ENCODE results near the gene FOXO3.
A peak's percentile ranks its signal among the peaks of the same experiment; 100 is the strongest.

Gene FOXO3

GRCh38 chr6:108623995-108624394 is 63.3 kb downstream of the FOXO3 start:
- H3K36me3 ChIP-seq (ENCODE audit: control insufficient read depth, insufficient read depth, low read length), result no peaks in the 10 kb centered on the region
- no peak for TF ChIP-seq CTCF (IDR thresholded peaks at IDR 0.05; ENCODE audit: insufficient read depth, low read length, poor library complexity, severe bottlenecking)
- H3K27me3 ChIP-seq (replicated peaks; ENCODE audit: control insufficient read depth, insufficient read depth, low read length), result no peaks in the 10 kb centered on the region
- no peak for DNase-seq (ENCODE audit: extremely low read depth, insufficient read length)
- H3K4me3 ChIP-seq (replicated peaks; ENCODE audit: low read depth, low read length), result no peak overlapping the region

DNA sequence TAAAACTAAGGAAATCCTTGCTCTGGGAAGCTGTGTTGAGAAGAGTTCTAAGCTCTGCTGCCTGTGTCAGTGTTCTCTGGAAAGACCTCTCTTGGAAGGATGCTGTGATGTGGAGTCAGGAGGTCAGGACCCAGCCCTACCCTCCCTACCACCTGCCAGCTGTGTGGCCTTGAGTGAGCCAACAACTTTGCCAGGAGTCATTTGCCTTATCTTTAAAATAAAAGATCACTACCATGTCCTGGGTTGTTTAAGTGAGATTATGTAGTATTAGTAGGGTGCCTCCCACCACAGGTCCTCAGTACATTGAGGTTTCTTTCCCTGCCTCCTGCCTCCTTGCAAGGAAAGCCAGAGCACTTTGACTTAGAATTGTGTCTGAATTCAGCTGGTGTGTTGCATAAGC is 64.9 kb downstream of the FOXO3 start:
- no peak for TF ChIP-seq CTCF (IDR thresholded peaks at IDR 0.05; ENCODE audit: insufficient read depth, low read length, poor library complexity, severe bottlenecking)
- H3K36me3 ChIP-seq (ENCODE audit: control insufficient read depth, insufficient read depth, low read length), result no peaks in the 10 kb centered on the region

DNA sequence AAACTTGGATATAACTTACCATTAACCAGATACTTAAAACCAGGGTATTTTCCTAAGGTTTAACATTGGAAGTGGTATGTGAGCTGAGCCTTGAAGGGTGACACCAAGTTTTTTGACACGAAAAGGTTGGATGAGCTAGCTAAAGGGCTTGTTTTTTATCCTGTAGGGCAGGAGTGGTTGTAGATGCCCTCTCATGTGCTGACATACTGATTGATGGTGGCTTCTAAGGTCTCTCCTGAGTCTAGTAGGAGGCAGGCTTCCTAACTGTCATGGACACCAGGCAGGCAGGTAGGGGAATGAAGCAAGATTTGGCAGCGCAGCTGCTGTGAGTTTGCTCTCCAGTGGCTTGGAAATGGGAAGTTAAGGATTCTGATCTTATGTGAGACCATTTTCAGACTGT is 66.1 kb downstream of the FOXO3 start:
- Histone ChIP-seq H3K27me3 (replicated peaks; ENCODE audit: control insufficient read depth, insufficient read depth, low read length) (no peaks in the 10 kb centered on the region), H3K36me3 (ENCODE audit: control insufficient read depth, insufficient read depth, low read length) (no peaks in the 10 kb centered on the region), H3K4me3 (replicated peaks; ENCODE audit: low read depth, low read length) (no peak overlapping the region)
- no peak for TF ChIP-seq CTCF (IDR thresholded peaks at IDR 0.05; ENCODE audit: insufficient read depth, low read length, poor library complexity, severe bottlenecking)
- DNase-seq (ENCODE audit: extremely low read depth, insufficient read length), result no peak

More for the DNA sequence above, 64.9 kb downstream of the FOXO3 start:
- no peak for DNase-seq (ENCODE audit: extremely low read depth, insufficient read length)
- no peaks in the 10 kb centered on the region for H3K27me3 ChIP-seq (replicated peaks; ENCODE audit: control insufficient read depth, insufficient read depth, low read length)
- no peak overlapping the region for H3K4me3 ChIP-seq (replicated peaks; ENCODE audit: low read depth, low read length)

- Histone ChIP-seq H3K36me3 (ENCODE audit: control insufficient read depth, insufficient read depth, low read length) (no peaks in the 10 kb centered on the region), H3K27me3 (replicated peaks; ENCODE audit: control insufficient read depth, insufficient read depth, low read length) (no peaks in the 10 kb centered on the region), H3K4me3 (replicated peaks; ENCODE audit: low read depth, low read length) (0 out of 2 replicates have a peak overlapping the region, but pooled peaks have one; percentile 22)
- no peak for TF ChIP-seq CTCF (IDR thresholded peaks at IDR 0.05; ENCODE audit: insufficient read depth, low read length, poor library complexity, severe bottlenecking)
- no peak for DNase-seq (ENCODE audit: extremely low read depth, insufficient read length)
Measured at GRCh38 chr6:108627692-108628550, 67.2 kb downstream of the FOXO3 start.

DNA sequence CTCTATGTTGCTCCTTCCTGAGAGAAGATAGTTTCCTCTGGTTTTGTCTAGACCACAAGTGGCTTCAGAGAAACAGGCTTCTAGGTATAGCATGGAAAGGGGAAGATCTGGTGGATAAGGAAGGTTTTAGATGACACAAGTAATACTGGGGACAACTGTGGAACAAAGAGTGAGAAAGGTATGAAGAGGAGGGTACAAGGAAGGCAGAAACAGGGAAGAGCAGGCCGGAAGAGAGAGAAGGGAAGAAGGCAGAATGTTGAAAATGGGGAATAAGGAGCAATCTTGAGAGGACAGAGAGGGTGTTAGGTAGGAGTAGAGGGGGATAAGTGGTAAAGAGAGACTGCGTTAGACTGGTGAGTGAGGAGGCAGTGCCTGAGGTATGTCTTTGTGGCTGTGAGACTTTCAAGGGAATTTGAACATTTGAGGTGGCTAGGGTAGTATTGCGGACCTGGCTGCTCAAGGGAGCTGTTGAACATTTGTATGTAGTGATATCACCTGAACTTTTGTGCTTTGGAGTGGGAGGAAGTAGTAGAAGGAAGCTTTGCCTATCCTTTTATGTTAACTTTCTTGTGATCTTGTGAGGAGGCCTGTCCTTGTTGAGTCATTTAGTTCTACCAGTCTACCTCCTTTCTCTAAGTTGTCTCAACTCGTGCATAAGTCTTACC is 69.5 kb downstream of the FOXO3 start:
- no peak for TF ChIP-seq CTCF (IDR thresholded peaks at IDR 0.05; ENCODE audit: insufficient read depth, low read length, poor library complexity, severe bottlenecking)
- Histone ChIP-seq H3K27me3 (replicated peaks; ENCODE audit: control insufficient read depth, insufficient read depth, low read length) (no peaks in the 10 kb centered on the region), H3K36me3 (ENCODE audit: control insufficient read depth, insufficient read depth, low read length) (no peaks in the 10 kb centered on the region), H3K4me3 (replicated peaks; ENCODE audit: low read depth, low read length) (no peak overlapping the region)
- peak; percentile 26 for DNase-seq (ENCODE audit: extremely low read depth, insufficient read length)
